ENCODE results near the gene PLPP4.

The PLPP4 gene

GRCh38 chr10:120607710-120608703, 151.0 kb downstream of the PLPP4 start:
- no peak for DNase-seq (ENCODE audit: low read depth, low spot score)

DNA sequence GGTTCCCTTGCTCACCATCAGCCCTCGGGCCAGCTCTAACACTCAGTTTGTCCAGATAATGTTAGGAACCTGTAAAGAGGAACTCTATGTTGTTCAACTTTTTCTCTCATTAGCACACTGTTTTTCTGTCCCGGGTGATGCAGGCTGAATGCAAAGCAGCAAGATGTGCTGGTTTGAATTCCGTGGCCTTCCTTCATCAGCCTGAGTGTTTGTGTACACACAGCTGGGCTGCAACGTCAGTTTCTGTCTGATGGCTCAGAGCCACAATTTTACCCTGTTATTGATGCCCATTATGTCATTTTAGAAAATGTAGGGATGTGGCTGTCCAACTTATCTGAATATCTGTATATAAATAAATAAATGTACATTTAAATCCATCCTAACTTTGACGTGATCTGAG, 152.0 kb downstream of the PLPP4 start:
- no peak for DNase-seq (ENCODE audit: low read depth, low spot score)

DNA sequence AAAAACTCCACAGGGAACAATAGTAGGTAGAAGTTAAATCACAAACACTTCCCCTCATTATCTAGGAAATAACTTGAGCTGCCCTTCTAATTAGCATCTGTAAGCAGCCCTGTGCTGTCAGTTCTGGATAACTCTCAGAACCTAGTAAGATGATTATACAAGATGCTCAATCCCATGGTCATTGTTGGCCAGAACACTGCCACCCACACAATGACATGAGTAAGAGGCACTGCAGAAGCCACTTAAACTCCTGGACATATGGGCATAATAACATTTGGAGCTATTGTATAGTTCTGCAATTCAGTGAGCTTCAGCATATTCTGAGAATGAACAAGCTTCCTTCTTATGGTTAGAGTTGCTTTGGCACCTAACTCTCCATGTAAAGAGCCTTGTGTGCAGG, 153.8 kb downstream of the PLPP4 start:
- DNase-seq (ENCODE audit: low read depth, low spot score) = no peak

GRCh38 chr10:120612756-120613155, 155.7 kb downstream of the PLPP4 start:
- DNase-seq (ENCODE audit: low read depth, low spot score) = no peak

DNA sequence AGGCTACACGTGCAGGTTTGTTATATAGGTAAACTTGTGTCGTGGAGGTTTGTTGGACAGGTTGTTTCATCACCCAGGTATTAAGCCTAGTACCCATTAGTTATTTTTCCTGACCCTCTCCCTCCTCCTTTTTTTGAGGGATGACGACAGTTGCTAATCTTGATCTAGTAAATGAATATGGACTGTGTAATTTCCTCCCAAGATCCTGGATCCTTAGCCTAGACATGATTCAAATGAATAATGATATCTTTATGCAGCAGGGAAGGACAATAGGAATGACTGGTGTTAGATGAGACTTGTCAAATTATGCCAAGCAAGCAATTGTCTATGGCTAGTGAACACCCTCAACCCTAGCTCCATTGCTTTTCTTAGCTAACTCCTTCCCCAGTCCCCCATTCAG, 156.2 kb downstream of the PLPP4 start:
- no peak for DNase-seq (ENCODE audit: low read depth, low spot score)

GRCh38 chr10:120614680-120615079, 157.7 kb downstream of the PLPP4 start:
- no peak for DNase-seq (ENCODE audit: low read depth, low spot score)

DNA sequence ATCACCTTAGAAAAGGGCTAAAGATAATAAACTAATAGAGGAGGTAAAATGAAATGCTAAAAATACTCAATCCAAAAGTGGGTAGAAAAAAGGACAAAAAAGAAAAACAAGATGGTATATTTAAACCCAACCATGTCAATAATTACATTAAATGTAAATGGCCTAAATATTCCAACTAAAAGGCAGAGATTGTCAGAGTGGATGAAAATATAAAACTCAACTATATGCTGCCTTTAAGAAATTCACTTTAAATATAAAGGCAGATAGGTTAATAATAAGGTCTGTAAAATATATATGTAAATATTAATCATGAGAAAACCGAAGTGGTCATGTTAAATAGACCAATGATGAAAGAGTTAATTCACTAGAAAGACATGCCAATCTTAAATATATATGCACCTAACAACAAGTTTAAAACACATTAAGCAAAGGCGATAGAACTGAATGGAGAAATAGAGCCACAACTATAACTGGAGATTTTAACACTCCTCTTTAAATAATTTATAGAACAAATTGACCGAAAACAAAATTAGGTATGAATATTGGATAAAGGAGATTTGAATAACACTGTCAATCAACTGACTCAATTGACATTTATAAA, 159.4 kb downstream of the PLPP4 start:
- DNase-seq (ENCODE audit: low read depth, low spot score) = no peak

GRCh38 chr10:120628197-120628596, 171.2 kb downstream of the PLPP4 start:
- no peak for DNase-seq (ENCODE audit: low read depth, low spot score)

GRCh38 chr10:120630266-120630665, 173.2 kb downstream of the PLPP4 start:
- no peak for DNase-seq (ENCODE audit: low read depth, low spot score)

GRCh38 chr10:120632047-120632446, 175.0 kb downstream of the PLPP4 start:
- DNase-seq (ENCODE audit: low read depth, low spot score) = no peak

DNA sequence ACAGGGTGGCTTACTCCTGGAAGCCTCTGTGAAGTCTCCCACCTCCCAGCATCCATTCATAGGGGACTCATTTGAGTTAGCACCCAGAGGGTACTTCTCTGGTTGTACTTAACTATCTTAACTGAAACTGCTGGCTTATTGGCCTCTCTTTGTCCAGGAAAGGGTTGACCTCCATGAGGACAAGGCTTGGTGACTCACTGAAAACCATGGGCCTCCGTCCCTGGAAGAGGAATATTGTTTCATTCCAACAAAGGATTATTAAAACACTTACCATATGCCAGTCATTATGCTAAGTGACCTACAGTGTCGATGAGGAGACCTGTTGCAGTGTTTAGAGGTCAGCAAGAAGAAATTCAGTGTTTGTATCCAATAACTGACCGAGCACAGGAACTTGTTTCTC, 175.9 kb downstream of the PLPP4 start:
- DNase-seq (ENCODE audit: low read depth, low spot score) = no peak

- DNase-seq (ENCODE audit: low read depth, low spot score) = peak; percentile 63
These were observed 177.6 kb downstream of the PLPP4 start for GRCh38 chr10:120634659-120635058.

Data from iPS DF 19.7 (cell line).